Epithelial cell of esophagus (primary cell): ENCODE results near the gene OTOGL.
A peak's percentile ranks its signal among the peaks of the same experiment; 100 is the strongest.

Experiments
- DNase-seq: peaks from one replicate; pipeline ENCODE4 v3.0.0; 2010; ENCODE audit warnings: low read depth
- H3K4me3 ChIP-seq: 2 replicates; pipeline ENCODE4 v1.5.1; 2011; ENCODE audit warnings: mild to moderate bottlenecking, low read length, control low read depth
- TF ChIP-seq, protein P1 (sequence below): IDR thresholded peaks from 2 replicates; pipeline ENCODE4 v1.5.1; 2011; ENCODE audit warnings: low read depth, mild to moderate bottlenecking, low read length, control low read depth, inconsistent platforms; ENCODE audit not compliant: insufficient read depth; ENCODE audit errors: missing control alignments

OTOGL gene

DNA sequence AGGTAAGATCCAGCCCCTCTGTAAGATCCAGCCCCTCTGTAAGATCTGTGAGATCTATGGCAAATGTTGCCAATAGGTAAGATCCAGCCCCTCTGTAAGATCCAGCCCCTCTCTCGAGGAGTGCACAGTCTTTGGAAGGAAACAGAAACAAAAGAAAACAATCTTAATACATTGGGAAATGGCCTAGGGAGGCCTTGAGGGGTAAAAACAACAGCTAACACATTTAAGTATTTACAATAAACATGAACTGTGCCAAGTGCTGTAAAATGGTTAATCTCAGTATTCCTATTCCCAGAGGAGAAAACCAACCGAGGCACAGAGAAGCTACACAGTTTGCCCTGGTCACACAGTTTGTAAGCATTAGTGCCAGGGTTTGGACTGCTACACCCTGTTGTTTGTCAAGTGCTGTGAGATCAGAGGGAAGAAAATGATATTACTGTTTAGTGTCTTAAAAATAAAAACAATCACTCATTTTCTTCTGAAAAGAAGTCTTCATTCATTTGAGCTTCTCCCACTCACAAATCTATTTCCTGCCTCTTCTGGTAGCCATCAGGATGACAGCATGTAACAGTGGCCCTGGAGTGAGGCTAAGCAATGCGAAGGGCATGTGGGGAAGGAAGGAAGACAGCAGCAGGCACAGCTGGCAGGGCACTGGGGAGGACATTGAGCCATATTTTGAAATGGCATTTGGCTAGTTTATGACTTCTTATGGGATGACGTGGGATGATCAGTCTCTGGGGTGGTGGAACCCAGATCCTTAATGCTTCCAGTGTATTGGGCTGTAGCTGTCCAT is 226.0 kb downstream of the OTOGL start:
- TF ChIP-seq, protein P1, sequence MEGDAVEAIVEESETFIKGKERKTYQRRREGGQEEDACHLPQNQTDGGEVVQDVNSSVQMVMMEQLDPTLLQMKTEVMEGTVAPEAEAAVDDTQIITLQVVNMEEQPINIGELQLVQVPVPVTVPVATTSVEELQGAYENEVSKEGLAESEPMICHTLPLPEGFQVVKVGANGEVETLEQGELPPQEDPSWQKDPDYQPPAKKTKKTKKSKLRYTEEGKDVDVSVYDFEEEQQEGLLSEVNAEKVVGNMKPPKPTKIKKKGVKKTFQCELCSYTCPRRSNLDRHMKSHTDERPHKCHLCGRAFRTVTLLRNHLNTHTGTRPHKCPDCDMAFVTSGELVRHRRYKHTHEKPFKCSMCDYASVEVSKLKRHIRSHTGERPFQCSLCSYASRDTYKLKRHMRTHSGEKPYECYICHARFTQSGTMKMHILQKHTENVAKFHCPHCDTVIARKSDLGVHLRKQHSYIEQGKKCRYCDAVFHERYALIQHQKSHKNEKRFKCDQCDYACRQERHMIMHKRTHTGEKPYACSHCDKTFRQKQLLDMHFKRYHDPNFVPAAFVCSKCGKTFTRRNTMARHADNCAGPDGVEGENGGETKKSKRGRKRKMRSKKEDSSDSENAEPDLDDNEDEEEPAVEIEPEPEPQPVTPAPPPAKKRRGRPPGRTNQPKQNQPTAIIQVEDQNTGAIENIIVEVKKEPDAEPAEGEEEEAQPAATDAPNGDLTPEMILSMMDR: no peak
- no peak overlapping the region for H3K4me3 ChIP-seq
- DNase-seq: no peak

DNA sequence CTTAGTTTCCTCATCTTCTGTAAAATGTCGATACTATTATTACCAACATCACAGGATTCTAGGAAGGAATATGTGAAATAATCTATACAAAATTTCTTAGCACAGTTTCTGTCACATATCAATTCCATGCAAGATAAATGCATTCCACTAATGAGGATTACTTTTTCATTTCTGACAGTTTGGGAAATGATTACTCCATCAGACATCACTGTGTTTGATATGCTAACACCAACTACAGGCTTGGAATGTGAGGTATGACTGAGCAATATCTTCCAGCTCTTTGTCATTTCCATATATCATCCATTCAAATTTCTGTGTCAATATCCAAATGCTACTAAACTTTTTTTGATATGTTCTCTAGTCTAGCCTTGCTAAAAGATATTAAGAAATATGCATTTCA is 233.5 kb downstream of the OTOGL start:
- DNase-seq: no peak
- TF ChIP-seq, protein P1: no peak
- H3K4me3 ChIP-seq: no peak overlapping the region

DNA sequence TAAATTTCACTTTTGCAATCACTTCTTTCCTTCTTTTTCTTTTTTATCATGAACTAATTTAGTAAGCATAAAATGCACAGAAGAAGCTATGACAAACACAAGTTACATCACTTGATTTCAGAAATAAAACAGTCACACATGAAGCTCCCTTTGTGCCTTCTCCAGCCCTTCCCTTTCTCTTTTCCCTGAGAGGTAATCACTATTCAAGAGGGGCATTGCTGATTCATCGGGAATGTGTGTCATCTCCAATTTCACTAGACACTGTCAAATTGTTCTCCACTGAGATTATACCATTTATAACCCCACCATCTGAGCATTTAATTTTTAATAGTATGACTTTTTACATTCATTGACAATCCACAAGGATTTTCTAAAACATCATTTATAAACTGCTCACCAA is 253.1 kb downstream of the OTOGL start:
- DNase-seq: peak; percentile 45
- TF ChIP-seq, protein P1: no peak

DNA sequence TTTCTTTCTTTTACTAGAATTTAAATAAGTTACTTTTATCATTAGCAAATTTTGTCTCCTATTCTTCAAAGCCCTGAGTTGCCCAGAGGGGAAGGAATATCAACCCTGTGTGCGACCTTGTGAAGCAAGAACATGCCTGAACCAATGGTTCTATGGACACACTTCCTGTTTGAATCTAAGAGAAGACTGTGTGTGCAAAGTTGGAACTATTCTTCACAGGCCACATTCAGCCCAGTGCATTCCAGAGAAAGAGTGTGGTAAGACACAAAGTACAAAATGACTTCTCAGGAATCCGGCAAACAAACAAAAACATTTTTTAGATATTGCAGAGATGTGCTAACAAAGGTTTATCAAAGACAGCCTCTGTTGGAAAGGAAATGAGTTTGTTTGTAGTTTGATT is 253.9 kb downstream of the OTOGL start:
- TF ChIP-seq, protein P1: no peak
- peak; percentile 54 for DNase-seq
- no peak overlapping the region for H3K4me3 ChIP-seq

More for the DNA sequence above, 253.1 kb downstream of the OTOGL start:
- no peak overlapping the region for H3K4me3 ChIP-seq

DNA sequence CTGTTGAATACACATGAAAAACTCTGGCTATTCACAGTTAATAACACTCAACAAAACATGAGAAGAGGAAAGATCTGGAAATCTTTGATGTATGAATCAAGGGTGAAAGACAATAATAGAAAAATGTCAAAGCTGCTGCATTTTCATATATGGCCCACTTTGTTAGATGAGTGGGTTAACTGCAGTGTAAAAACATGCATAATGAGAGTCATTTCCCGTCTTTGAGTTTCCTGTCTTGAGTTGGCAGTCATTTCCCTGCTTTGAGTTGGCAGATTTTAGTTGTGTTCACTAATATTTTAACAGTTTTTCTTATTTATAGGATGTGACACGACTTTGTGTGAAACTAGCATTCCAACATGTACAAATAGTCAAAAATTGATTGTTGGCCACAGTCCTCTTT is 256.8 kb downstream of the OTOGL start:
- DNase-seq: no peak
- no peak overlapping the region for H3K4me3 ChIP-seq

DNA sequence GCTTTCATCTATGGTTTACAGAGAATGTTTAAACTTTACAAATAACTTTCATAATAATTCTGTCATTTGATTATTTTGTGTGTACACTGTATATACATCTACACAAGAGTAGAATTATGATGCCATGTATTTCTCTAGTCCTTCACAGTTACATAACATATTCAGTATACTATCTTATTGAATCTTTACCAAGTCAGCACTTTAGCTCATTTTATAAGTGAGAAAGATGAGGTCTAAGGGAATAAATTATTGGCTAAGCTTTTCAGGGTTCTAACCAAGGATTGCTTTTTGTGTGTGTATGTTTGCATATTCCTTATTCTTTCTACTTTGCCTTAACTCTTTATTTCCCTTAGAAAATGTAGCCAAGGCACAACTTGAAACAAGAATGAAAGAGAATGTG is 260.4 kb downstream of the OTOGL start:
- H3K4me3 ChIP-seq: no peak overlapping the region
- DNase-seq: no peak
- TF ChIP-seq, protein P1: no peak

More for the DNA sequence above, 256.8 kb downstream of the OTOGL start:
- TF ChIP-seq, protein P1: no peak

DNA sequence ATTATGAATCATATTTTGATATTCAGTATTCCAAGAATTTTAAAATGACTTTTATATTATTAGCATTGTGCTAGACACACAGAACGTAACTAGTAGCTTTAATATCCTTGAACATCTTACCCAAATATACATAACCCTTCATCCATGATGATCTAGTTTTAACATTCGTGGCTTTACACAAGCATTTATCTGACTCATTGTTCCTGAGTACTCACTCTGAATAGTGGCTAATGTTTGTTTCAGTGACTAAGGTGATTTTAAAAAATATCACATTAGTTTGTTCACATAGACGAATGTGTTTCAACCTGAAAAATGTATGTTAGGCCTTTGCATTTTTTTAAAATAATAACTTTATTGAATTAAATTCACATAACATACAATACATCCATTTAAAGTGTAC is 264.7 kb downstream of the OTOGL start:
- TF ChIP-seq, protein P1: no peak
- peak; percentile 43 for DNase-seq
- no peak overlapping the region for H3K4me3 ChIP-seq
